Cardiac fibroblast (primary cell): ENCODE results near the gene MSX2.

Experiments
- DNase-seq, 2 donors: peaks; one replicate each; pipeline versions ENCODE4 v3.0.0 to v3.0.0-alpha.2; 2010; ENCODE audit warnings: low read depth in 2 of 2
- H3K4me3 ChIP-seq, 2 donors: replicated peaks in 1 of 2; 1 replicate in 1 of 2; 2 replicates in 1 of 2; pipeline ENCODE4 v1.5.1; 2011; ENCODE audit warnings: low read depth in 2 of 2, low read length in 2 of 2, mild to moderate bottlenecking in 2 of 2, moderate library complexity in 1 of 2
- CTCF ChIP-seq: IDR thresholded peaks from one replicate; pipeline ENCODE4 v1.5.1; 2011; ENCODE audit warnings: low read depth, mild to moderate bottlenecking, low read length, inconsistent platforms

Gene MSX2

GRCh38 chr5:174715804-174716203 is 8.6 kb upstream of the MSX2 start:
- no peak for DNase-seq
- H3K4me3 ChIP-seq: no peak overlapping the region
- TF ChIP-seq CTCF: no peak

DNA sequence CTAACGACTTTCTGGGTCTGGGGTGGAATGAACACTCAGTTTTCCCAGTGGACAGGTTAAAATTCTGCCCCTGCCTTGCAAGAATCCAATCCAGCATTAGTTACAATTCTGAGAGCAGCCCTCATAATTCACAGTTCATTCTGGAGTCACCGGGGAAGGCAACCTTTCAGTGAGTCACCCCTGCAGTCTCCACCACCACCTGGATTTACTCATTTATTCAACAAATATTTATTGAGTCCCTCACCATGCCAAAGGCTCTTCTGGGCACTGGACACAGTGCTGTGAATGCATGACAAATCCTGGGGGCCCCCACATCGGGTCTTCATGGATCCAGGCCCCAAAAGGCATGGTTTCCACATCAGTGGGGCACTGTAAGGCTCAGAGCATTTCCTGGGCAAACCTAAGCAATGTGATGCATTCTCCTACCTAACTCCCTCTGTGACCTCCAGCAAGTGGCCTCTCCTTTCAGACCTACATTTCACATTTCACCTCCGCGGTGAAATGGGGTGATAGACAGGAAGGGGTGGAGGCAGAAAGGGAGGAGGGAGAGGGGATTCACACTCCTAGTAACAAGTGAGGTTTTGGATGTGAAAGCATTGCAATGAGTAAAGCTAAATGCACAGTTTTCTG is 6.4 kb upstream of the MSX2 start:
- no peak for TF ChIP-seq CTCF
- H3K4me3 ChIP-seq: no peak overlapping the region
- DNase-seq: no peak

- DNase-seq: no peak
- H3K4me3 ChIP-seq: no peak overlapping the region
- no peak for TF ChIP-seq CTCF
Measured at GRCh38 chr5:174718880-174719610, 5.3 kb upstream of the MSX2 start.

- H3K4me3 ChIP-seq: no peak overlapping the region
- no peak for TF ChIP-seq CTCF
- DNase-seq: no peak
Measured at GRCh38 chr5:174719793-174720611, 4.4 kb upstream of the MSX2 start.

- TF ChIP-seq CTCF: no peak
- H3K4me3 ChIP-seq: no peak overlapping the region
- DNase-seq: no peak
Measured at GRCh38 chr5:174720612-174721529, 3.5 kb upstream of the MSX2 start.
